Kidney capillary endothelial cell (primary cell): Measurements from ENCODE around the gene BCL2L13.

Source experiments
- DNase-seq: peaks from one replicate; pipeline ENCODE4 v3.0.0-alpha.2; 2018; ENCODE audit warnings: low spot score

The BCL2L13 gene

DNA sequence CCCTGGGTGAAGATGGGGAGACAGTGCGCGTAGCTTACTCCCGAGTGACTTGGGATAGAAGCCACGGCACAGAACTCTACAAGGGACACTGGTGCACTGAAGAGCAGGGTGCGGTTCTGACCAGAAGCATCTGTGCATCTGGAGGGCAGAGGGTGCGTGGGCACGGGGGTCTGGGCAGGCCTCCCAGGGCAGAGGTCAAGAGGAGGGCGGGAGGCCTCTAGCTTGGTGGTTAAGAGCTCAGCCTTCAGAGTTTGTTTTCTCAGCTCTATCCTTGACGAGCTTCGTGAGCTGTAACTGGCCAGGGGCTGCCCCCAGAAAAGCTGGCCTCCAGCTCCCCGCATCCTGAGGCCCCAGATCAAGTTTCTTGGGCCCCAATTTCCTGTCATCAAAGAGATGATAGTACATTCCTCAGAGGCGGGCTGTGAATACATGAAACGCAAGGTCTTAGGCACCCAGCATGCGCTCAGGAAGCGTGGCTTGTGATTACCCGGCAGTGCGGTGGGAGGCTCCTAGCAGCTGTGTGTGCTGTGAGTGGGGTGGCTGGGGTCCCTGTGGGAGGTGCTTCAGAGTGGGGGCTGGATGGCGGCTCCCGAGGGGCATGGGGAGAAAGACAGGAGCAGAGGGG lies 141.7 kb downstream of the BCL2L13 start:
- DNase-seq = no peak
